Panc1 (cell line): ENCODE results near the gene SLC25A30. TPM values are rescaled to one million over a fixed set of nuclear protein-coding genes. Genes with fewer than 3 reads are reported as not detected.

Source experiments
- ATAC-seq: fragments of 200-7000 bp; cut with Tn5 transposase; 2 replicates; pipeline ENCODE4 v1.9.1; 2020; ENCODE audit warnings: mild to moderate bottlenecking, moderate library complexity
- BruUV-seq: library from RNA; stranded (reverse); fragments of 400-500 nt; replicated peaks from 2 replicates; lab custom pipeline; 2021; lab: Mats Ljungman, UMichigan
- CTCF ChIA-PET: fragments of 300-600 bp; sonication (Branson Sonifier 250); formaldehyde crosslinking; loops from one replicate; lab custom pipeline; 2022; ENCODE audit warnings: antibody characterized with exemption; lab: Charles Lee
- POLR2A ChIA-PET: fragments of 300-600 bp; sonication (Branson Sonifier 250); formaldehyde crosslinking; loops from one replicate; lab custom pipeline; 2022; ENCODE audit warnings: antibody characterized with exemption; lab: Charles Lee
- DNase-seq: peaks from one replicate; pipeline ENCODE4 v3.0.0-alpha.2; 2010; ENCODE audit warnings: low read depth, low spot score
- H3K27ac ChIP-seq: 2 replicates; pipeline ENCODE4 v1.5.1; 2011; ENCODE audit warnings: mild to moderate bottlenecking, low read length, inconsistent platforms
- H3K27me3 ChIP-seq: fragments of 200-500 bp; sonication (Bioruptor generic); 2 replicates; pipeline ENCODE4 v1.6.0; 2014; ENCODE audit warnings: low read length, inconsistent platforms; ENCODE audit not compliant: control insufficient read depth, insufficient read depth
- H3K36me3 ChIP-seq: fragments of 200-500 bp; sonication (Bioruptor generic); 2 replicates; pipeline ENCODE4 v1.5.1; 2014; ENCODE audit warnings: inconsistent platforms, mild to moderate bottlenecking, low read length, moderate library complexity; ENCODE audit not compliant: control insufficient read depth, insufficient read depth
- H3K4me1 ChIP-seq: 2 replicates; pipeline ENCODE4 v1.5.1; 2011; ENCODE audit warnings: inconsistent platforms, mild to moderate bottlenecking, low read length, moderate library complexity; ENCODE audit not compliant: control insufficient read depth, insufficient read depth
- H3K4me3 ChIP-seq, 2 experiments: 2 replicates each; pipeline ENCODE4 v1.5.1; 2011 to 2012; ENCODE audit warnings: low read depth in 2 of 2, low read length in 2 of 2, mild to moderate bottlenecking in 2 of 2, inconsistent platforms in 1 of 2, moderate library complexity in 1 of 2
- H3K9me3 ChIP-seq: fragments of 200-500 bp; sonication (Bioruptor generic); 2 replicates; pipeline ENCODE4 v1.5.1; 2014; ENCODE audit warnings: low read depth, mild to moderate bottlenecking, inconsistent platforms, low read length, moderate library complexity; ENCODE audit not compliant: control insufficient read depth, insufficient read depth
- POLR2AphosphoS5 ChIP-seq: IDR thresholded peaks from 2 replicates; pipeline ENCODE4 v1.6.1; 2012; ENCODE audit warnings: mild to moderate bottlenecking, low read depth, low read length, moderate library complexity
- SIN3A ChIP-seq: IDR thresholded peaks from 2 replicates; pipeline ENCODE4 v1.6.1; 2012; ENCODE audit warnings: low read depth, mild to moderate bottlenecking, low read length, moderate library complexity, borderline replicate concordance; ENCODE audit not compliant: insufficient read depth
- TCF7L2 ChIP-seq: IDR thresholded peaks from 2 replicates; pipeline ENCODE4 v1.6.1; 2011; ENCODE audit warnings: mild to moderate bottlenecking, low read depth, low read length, inconsistent platforms
- in situ Hi-C: cut with HindIII; loops from 2 replicates; pipeline ENCODE4 v1.10.0; 2016; ENCODE audit warnings: low sequenced_read_pairs, low pct_unique_long_range_greater_than_20kb
- intact Hi-C: fragments of 100-400 bp; cut with micrococcal nuclease; formaldehyde crosslinking; loops from one replicate; pipeline ENCODE4 v1.10.0; 2022; ENCODE audit not compliant: unreplicated experiment
- total RNA-seq: library from RNA; stranded (reverse); gene quantifications from one replicate; pipeline ENCODE4 v1.2.1, GENCODE V29; 2021; ENCODE audit not compliant: unreplicated experiment
- TF ChIP-seq, protein P1 (sequence below), 2 experiments: IDR thresholded peaks; 2 replicates each; pipeline ENCODE4 v1.6.1; 2011 to 2012; ENCODE audit warnings: low read depth in 2 of 2, control low read depth in 1 of 2, low read length in 1 of 2, mild to moderate bottlenecking in 1 of 2, moderate library complexity in 1 of 2; ENCODE audit not compliant: insufficient read depth in 1 of 2
- TF ChIP-seq, protein P2 (sequence below): fragments of 450-650 bp; IDR thresholded peaks from 2 replicates; pipeline ENCODE4 v1.5.1; 2017; ENCODE audit warnings: mild to moderate bottlenecking

The SLC25A30 gene
- total RNA-seq, 1 experiment from 2014 or later, result 26.8 TPM

DNA sequence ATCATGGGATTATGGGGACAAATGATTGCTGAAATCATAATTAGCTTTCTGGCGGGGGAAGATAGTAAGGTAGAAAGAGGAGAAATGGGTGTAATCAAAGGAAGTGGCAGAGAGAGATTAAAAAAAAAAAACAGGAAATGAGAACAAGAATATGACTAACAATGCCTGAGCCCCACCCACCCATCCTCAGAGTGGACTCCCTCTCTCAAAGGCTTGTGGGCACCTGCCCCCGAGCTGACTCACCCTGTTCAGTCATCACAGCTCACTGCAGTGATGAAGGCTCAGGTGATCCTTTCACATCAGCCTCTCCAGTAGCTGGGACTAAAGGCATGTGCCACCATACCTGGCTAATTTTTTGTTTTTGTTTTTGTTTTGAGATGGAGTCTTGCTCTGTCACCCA is 50.8 kb downstream of the SLC25A30 start:
- in situ Hi-C loops, result no loop called here
- no peak overlapping the region for H3K4me3 ChIP-seq
- BruUV-seq, result no TSS peak
- ATAC-seq (peak; percentile 82), DNase-seq (peak; percentile 79)
- no peaks in the 10 kb centered on the region; the same call in 1 of the 2 replicates for H3K36me3 ChIP-seq
- H3K27ac ChIP-seq, result no peak overlapping the region
- peaks cover 2% of the 10 kb centered on the region; the same call in 1 of the 2 replicates for H3K4me1 ChIP-seq
- no peaks in the 10 kb centered on the region for H3K9me3 ChIP-seq
- H3K27me3 ChIP-seq, result no peaks in the 10 kb centered on the region
- intact Hi-C loops, result no loop called here
- POLR2A ChIA-PET, result no interaction called here
- TF ChIP-seq, protein P1, sequence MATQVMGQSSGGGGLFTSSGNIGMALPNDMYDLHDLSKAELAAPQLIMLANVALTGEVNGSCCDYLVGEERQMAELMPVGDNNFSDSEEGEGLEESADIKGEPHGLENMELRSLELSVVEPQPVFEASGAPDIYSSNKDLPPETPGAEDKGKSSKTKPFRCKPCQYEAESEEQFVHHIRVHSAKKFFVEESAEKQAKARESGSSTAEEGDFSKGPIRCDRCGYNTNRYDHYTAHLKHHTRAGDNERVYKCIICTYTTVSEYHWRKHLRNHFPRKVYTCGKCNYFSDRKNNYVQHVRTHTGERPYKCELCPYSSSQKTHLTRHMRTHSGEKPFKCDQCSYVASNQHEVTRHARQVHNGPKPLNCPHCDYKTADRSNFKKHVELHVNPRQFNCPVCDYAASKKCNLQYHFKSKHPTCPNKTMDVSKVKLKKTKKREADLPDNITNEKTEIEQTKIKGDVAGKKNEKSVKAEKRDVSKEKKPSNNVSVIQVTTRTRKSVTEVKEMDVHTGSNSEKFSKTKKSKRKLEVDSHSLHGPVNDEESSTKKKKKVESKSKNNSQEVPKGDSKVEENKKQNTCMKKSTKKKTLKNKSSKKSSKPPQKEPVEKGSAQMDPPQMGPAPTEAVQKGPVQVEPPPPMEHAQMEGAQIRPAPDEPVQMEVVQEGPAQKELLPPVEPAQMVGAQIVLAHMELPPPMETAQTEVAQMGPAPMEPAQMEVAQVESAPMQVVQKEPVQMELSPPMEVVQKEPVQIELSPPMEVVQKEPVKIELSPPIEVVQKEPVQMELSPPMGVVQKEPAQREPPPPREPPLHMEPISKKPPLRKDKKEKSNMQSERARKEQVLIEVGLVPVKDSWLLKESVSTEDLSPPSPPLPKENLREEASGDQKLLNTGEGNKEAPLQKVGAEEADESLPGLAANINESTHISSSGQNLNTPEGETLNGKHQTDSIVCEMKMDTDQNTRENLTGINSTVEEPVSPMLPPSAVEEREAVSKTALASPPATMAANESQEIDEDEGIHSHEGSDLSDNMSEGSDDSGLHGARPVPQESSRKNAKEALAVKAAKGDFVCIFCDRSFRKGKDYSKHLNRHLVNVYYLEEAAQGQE (IDR thresholded peaks at IDR 0.05; ENCODE audit: insufficient read depth in 1 of 2, low read depth in 2 of 2, low read length in 1 of 2), result no peak
- TF ChIP-seq TCF7L2 (no peak), SIN3A (no peak), POLR2AphosphoS5 (no peak)
- TF ChIP-seq, protein P2, sequence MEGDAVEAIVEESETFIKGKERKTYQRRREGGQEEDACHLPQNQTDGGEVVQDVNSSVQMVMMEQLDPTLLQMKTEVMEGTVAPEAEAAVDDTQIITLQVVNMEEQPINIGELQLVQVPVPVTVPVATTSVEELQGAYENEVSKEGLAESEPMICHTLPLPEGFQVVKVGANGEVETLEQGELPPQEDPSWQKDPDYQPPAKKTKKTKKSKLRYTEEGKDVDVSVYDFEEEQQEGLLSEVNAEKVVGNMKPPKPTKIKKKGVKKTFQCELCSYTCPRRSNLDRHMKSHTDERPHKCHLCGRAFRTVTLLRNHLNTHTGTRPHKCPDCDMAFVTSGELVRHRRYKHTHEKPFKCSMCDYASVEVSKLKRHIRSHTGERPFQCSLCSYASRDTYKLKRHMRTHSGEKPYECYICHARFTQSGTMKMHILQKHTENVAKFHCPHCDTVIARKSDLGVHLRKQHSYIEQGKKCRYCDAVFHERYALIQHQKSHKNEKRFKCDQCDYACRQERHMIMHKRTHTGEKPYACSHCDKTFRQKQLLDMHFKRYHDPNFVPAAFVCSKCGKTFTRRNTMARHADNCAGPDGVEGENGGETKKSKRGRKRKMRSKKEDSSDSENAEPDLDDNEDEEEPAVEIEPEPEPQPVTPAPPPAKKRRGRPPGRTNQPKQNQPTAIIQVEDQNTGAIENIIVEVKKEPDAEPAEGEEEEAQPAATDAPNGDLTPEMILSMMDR, result no peak
- CTCF ChIA-PET, result no interaction called here

DNA sequence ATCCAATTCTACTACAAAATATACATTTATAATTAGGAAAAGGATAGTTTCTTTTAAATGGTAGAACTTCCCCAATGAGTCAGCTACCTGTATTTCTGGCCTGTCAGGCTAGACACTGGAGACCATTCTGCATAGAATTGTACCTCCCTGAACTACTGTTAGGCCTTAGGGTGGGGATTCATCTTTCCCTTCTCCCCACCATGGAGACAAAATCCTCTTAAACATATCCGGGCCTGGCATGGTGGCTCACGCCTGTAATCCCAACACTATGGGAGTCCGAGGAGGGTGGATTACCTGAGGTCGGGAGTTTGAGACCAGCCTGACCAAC is 52.7 kb downstream of the SLC25A30 start:
- no TSS peak for BruUV-seq
- ATAC-seq (no peak), DNase-seq (no peak)
- intact Hi-C loops, result no loop called here
- ChIA-PET CTCF (no interaction called here), POLR2A (interaction anchor here (0.6 kb wide), 1 partner anchor 172 kb away, joined by 3 read pairs; no protein-coding TSS in a partner anchor)
- Histone ChIP-seq H3K27ac (no peak overlapping the region), H3K27me3 (no peaks in the 10 kb centered on the region), H3K9me3 (no peaks in the 10 kb centered on the region), H3K36me3 (no peaks in the 10 kb centered on the region; the same call in 1 of the 2 replicates), H3K4me3 (no peak overlapping the region), H3K4me1 (no peaks in the 10 kb centered on the region)
- in situ Hi-C loops, result no loop called here
- TF ChIP-seq, protein P2, result no peak
- TF ChIP-seq POLR2AphosphoS5, result no peak
- TF ChIP-seq, protein P1 (IDR thresholded peaks at IDR 0.05; ENCODE audit: insufficient read depth in 1 of 2, low read depth in 2 of 2, low read length in 1 of 2), result no peak
- TF ChIP-seq TCF7L2, result no peak
- no peak for TF ChIP-seq SIN3A
